Karpas-422 (cell line): Measurements from ENCODE around the gene MT3. TPM values are rescaled to one million over a fixed set of nuclear protein-coding genes. Genes with fewer than 3 reads are reported as not detected.

Experiments used
- DNase-seq: peaks from one replicate; pipeline ENCODE4 v3.0.0-alpha.2; 2015
- H2AFZ ChIP-seq: fragments of 200-600 bp; sonication (generic); 2 replicates; pipeline ENCODE4 v1.6.1; 2014; ENCODE audit warnings: antibody characterized with exemption, low read length, mixed read lengths
- H3K27ac ChIP-seq: fragments of 200-600 bp; sonication (generic); 2 replicates; pipeline ENCODE4 v1.5.1; 2014; ENCODE audit warnings: mild to moderate bottlenecking, low read length, moderate library complexity
- H3K27me3 ChIP-seq: fragments of 200-600 bp; sonication (generic); 2 replicates; pipeline ENCODE4 v1.6.1; 2014; ENCODE audit warnings: low read length, mixed read lengths
- H3K36me3 ChIP-seq: fragments of 200-600 bp; sonication (generic); 2 replicates; pipeline ENCODE4 v1.6.1; 2014; ENCODE audit warnings: low read length, mixed read lengths; ENCODE audit not compliant: insufficient read depth
- H3K4me1 ChIP-seq: fragments of 200-600 bp; sonication (generic); 2 replicates; pipeline ENCODE4 v1.6.1; 2014; ENCODE audit warnings: mild to moderate bottlenecking, low read length, mixed read lengths
- H3K4me2 ChIP-seq: fragments of 200-600 bp; sonication (generic); 2 replicates; pipeline ENCODE4 v1.6.1; 2014; ENCODE audit warnings: low read length, low read depth, mild to moderate bottlenecking; ENCODE audit not compliant: poor library complexity, severe bottlenecking
- H3K4me3 ChIP-seq: fragments of 200-600 bp; sonication (generic); 2 replicates; pipeline ENCODE4 v1.5.1; 2014; ENCODE audit warnings: mild to moderate bottlenecking, antibody characterized with exemption, low read length, mixed read lengths
- H3K79me2 ChIP-seq: fragments of 200-600 bp; sonication (generic); 2 replicates; pipeline ENCODE4 v1.6.1; 2014; ENCODE audit warnings: mild to moderate bottlenecking, low read length, mixed read lengths
- H3K9ac ChIP-seq: fragments of 200-600 bp; sonication (generic); 2 replicates; pipeline ENCODE4 v1.6.0; 2014; ENCODE audit warnings: low read length
- H3K9me2 ChIP-seq: fragments of 200-600 bp; sonication (generic), shearing (Covaris generic); replicated peaks from 2 replicates; pipeline ENCODE4 v1.6.0; 2014; ENCODE audit warnings: mild to moderate bottlenecking, low read length, moderate library complexity; ENCODE audit not compliant: insufficient read depth
- H3K9me3 ChIP-seq: fragments of 300-700, 200-600 bp; sonication (generic); 2 replicates; pipeline ENCODE4 v1.6.1; 2014; ENCODE audit warnings: low read length, mixed read lengths
- H4K20me1 ChIP-seq: fragments of 200-600 bp; sonication (generic); 2 replicates; pipeline ENCODE4 v1.6.1; 2014; ENCODE audit warnings: mild to moderate bottlenecking, antibody characterized with exemption, low read length, low read depth; ENCODE audit not compliant: insufficient read depth
- total RNA-seq: library from RNA; depleted of rRNA; stranded (reverse); fragments of >200 nt; shearing (Covaris generic); gene quantifications from 2 replicates; pipeline ENCODE4 v1.2.3, GENCODE V29; 2014; ENCODE audit warnings: low replicate concordance; rRNA removed

The MT3 gene
- not detected in 2 replicates for total RNA-seq

GRCh38 chr16:56589141-56590039 lies at the start of gene MT3:
TSS of gene MT3 (plus strand) at chr16:56589528. CDS start at chr16:56589591, 63 bp downstream.
- Histone ChIP-seq H3K4me1 (peaks cover 17% of the 10 kb centered on the region), H4K20me1 (no peaks in the 10 kb centered on the region), H3K4me3 (no peak within 1 kb of the TSS), H2AFZ (no peak within 1 kb of the TSS), H3K79me2 (no peaks in the 10 kb centered on the region), H3K9me3 (no peaks in the 10 kb centered on the region), H3K9me2 (no peaks in the 10 kb centered on the region), H3K4me2 (no peak within 1 kb of the TSS), H3K27me3 (no peaks in the 10 kb centered on the region), H3K36me3 (no peaks in the 10 kb centered on the region), H3K27ac (no peak within 1 kb of the TSS), H3K9ac (no peak within 1 kb of the TSS)
- no peak for DNase-seq

GRCh38 chr16:56539656-56540055 lies 49.7 kb upstream of the MT3 start:
- no peaks in the 10 kb centered on the region for H3K9me2 ChIP-seq
- no peak overlapping the region for H3K4me3 ChIP-seq
- H3K4me2 ChIP-seq, result no peak overlapping the region
- no peak overlapping the region for H3K9ac ChIP-seq
- no peaks in the 10 kb centered on the region for H3K9me3 ChIP-seq
- H3K36me3 ChIP-seq, result no peaks in the 10 kb centered on the region
- H3K4me1 ChIP-seq, result no peaks in the 10 kb centered on the region
- no peak overlapping the region for H3K27ac ChIP-seq
- H4K20me1 ChIP-seq, result no peaks in the 10 kb centered on the region
- H3K27me3 ChIP-seq, result no peaks in the 10 kb centered on the region
- H2AFZ ChIP-seq, result no peak overlapping the region
- H3K79me2 ChIP-seq, result no peaks in the 10 kb centered on the region
- no peak for DNase-seq

GRCh38 chr16:56542039-56542438 lies 47.3 kb upstream of the MT3 start:
- H3K4me3 ChIP-seq, result no peak overlapping the region
- H3K27ac ChIP-seq, result no peak overlapping the region
- no peaks in the 10 kb centered on the region for H3K9me2 ChIP-seq
- no peaks in the 10 kb centered on the region for H3K36me3 ChIP-seq
- no peak for DNase-seq
- H3K4me1 ChIP-seq, result no peaks in the 10 kb centered on the region
- no peak overlapping the region for H2AFZ ChIP-seq
- H3K4me2 ChIP-seq, result no peak overlapping the region
- H4K20me1 ChIP-seq, result no peaks in the 10 kb centered on the region
- no peaks in the 10 kb centered on the region for H3K9me3 ChIP-seq
- H3K27me3 ChIP-seq, result no peaks in the 10 kb centered on the region
- no peaks in the 10 kb centered on the region for H3K79me2 ChIP-seq
- no peak overlapping the region for H3K9ac ChIP-seq

GRCh38 chr16:56547120-56547948 lies 42.0 kb upstream of the MT3 start:
- no peaks in the 10 kb centered on the region for H3K36me3 ChIP-seq
- H3K79me2 ChIP-seq, result no peaks in the 10 kb centered on the region
- no peaks in the 10 kb centered on the region for H3K27me3 ChIP-seq
- H3K27ac ChIP-seq, result no peak overlapping the region
- peak overlapping the region; percentile 8 for H3K4me2 ChIP-seq
- no peak for DNase-seq
- H3K4me3 ChIP-seq, result no peak overlapping the region
- no peaks in the 10 kb centered on the region for H3K9me2 ChIP-seq
- H2AFZ ChIP-seq, result no peak overlapping the region
- H3K4me1 ChIP-seq, result peaks cover 11% of the 10 kb centered on the region
- H4K20me1 ChIP-seq, result no peaks in the 10 kb centered on the region
- H3K9me3 ChIP-seq, result no peaks in the 10 kb centered on the region
- H3K9ac ChIP-seq, result no peak overlapping the region

GRCh38 chr16:56547949-56548567 lies 41.3 kb upstream of the MT3 start:
- Histone ChIP-seq H3K27me3 (no peaks in the 10 kb centered on the region), H3K9me3 (no peaks in the 10 kb centered on the region), H3K79me2 (no peaks in the 10 kb centered on the region), H3K9me2 (no peaks in the 10 kb centered on the region), H3K4me2 (peak overlapping the region; percentile 8), H4K20me1 (no peaks in the 10 kb centered on the region), H2AFZ (no peak overlapping the region), H3K27ac (no peak overlapping the region), H3K4me1 (peaks cover 11% of the 10 kb centered on the region), H3K9ac (no peak overlapping the region), H3K36me3 (no peaks in the 10 kb centered on the region), H3K4me3 (no peak overlapping the region)
- no peak for DNase-seq

- no peaks in the 10 kb centered on the region for H4K20me1 ChIP-seq
- H3K27me3 ChIP-seq, result no peaks in the 10 kb centered on the region
- H3K4me2 ChIP-seq, result no peak overlapping the region
- H3K79me2 ChIP-seq, result no peaks in the 10 kb centered on the region
- H3K9ac ChIP-seq, result no peak overlapping the region
- H3K36me3 ChIP-seq, result no peaks in the 10 kb centered on the region
- H3K9me2 ChIP-seq, result no peaks in the 10 kb centered on the region
- peaks cover 11% of the 10 kb centered on the region for H3K4me1 ChIP-seq
- no peaks in the 10 kb centered on the region for H3K9me3 ChIP-seq
- H3K27ac ChIP-seq, result no peak overlapping the region
- no peak for DNase-seq
- no peak overlapping the region for H3K4me3 ChIP-seq
- no peak overlapping the region for H2AFZ ChIP-seq
Observed at GRCh38 chr16:56549161-56549560, 40.2 kb upstream of the MT3 start.

- no peaks in the 10 kb centered on the region for H3K36me3 ChIP-seq
- H3K4me3 ChIP-seq, result no peak overlapping the region
- no peak overlapping the region for H3K4me2 ChIP-seq
- H2AFZ ChIP-seq, result no peak overlapping the region
- H3K9ac ChIP-seq, result no peak overlapping the region
- H3K79me2 ChIP-seq, result no peaks in the 10 kb centered on the region
- no peaks in the 10 kb centered on the region for H4K20me1 ChIP-seq
- no peaks in the 10 kb centered on the region for H3K27me3 ChIP-seq
- DNase-seq, result no peak
- no peaks in the 10 kb centered on the region for H3K9me3 ChIP-seq
- peaks cover 11% of the 10 kb centered on the region for H3K4me1 ChIP-seq
- no peaks in the 10 kb centered on the region for H3K9me2 ChIP-seq
- no peak overlapping the region for H3K27ac ChIP-seq
Observed at GRCh38 chr16:56549744-56550385, 39.5 kb upstream of the MT3 start.
